ENCODE data around the gene STMN3.

- TF ChIP-seq CTCF (IDR thresholded peaks at IDR 0.05), result no peak
- TF ChIP-seq POLR2A (IDR thresholded peaks at IDR 0.05), result no peak
These were observed 47.8 kb upstream of the STMN3 start for GRCh38 chr20:63701051-63701328.
